ENCODE measurements around the gene CPNE5.
A peak's percentile ranks its signal among the peaks of the same experiment; 100 is the strongest.

Gene CPNE5

DNA sequence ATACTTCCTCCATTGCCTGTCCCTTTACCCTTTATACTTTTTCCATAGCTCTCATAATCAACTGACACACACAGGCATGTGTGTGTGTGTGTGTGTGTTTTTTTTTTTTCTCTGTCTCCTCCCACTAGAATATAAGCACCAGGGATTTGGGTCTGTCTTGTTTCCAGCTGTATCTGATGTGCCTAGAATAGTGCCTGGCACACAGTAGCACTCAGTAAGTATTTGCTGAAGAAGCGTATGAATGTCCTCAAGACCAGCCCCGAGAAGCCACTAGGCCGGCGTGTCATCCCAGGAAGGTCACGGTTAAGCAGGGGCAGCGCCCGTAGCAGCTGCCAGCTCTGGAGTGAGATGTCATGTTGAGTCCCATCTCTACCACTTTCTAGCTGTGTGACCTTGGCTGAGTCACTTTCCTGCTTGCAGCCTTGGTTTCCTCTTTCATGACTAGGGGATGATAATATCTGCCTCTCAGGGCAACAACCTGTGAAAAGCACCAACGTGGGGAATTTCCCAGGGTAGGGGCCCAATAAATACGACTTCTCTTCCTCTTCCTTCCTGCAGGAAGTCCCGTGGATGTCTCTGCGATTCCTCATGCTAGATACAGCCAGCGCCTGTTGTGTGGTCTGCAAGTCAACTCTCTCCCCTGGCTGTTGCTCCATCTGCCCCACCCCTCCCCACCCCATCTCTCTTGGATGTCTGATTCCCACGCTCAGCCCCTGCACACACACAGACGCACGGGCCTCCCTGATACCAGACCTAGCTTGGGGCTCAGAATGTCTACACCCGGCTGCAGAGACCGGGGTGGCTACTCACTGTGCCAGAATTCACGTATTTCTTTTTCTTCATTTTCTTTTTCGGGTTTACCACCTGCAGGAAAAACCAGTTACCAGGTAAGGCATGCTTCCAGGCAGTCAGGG is 83.6 kb downstream of the CPNE5 start:
- Mint-ChIP-seq H3K4me1 (peaks cover 75% of the 10 kb centered on the region), H3K27me3 (no peaks in the 10 kb centered on the region), H3K27ac (ENCODE audit: low read depth) (peak overlapping the region; percentile 99), H3K36me3 (ENCODE audit: insufficient read depth) (peaks cover 5% of the 10 kb centered on the region), H3K4me3 (peak overlapping the region; percentile 51), H3K9me3 (no peaks in the 10 kb centered on the region)
- DNase-seq (ENCODE audit: low spot score in 2 of 2) = peak; percentile 35 to 74
- ATAC-seq (replicated peaks; ENCODE audit: extremely low read depth, poor library complexity, severe bottlenecking) = peak; percentile 90

DNA sequence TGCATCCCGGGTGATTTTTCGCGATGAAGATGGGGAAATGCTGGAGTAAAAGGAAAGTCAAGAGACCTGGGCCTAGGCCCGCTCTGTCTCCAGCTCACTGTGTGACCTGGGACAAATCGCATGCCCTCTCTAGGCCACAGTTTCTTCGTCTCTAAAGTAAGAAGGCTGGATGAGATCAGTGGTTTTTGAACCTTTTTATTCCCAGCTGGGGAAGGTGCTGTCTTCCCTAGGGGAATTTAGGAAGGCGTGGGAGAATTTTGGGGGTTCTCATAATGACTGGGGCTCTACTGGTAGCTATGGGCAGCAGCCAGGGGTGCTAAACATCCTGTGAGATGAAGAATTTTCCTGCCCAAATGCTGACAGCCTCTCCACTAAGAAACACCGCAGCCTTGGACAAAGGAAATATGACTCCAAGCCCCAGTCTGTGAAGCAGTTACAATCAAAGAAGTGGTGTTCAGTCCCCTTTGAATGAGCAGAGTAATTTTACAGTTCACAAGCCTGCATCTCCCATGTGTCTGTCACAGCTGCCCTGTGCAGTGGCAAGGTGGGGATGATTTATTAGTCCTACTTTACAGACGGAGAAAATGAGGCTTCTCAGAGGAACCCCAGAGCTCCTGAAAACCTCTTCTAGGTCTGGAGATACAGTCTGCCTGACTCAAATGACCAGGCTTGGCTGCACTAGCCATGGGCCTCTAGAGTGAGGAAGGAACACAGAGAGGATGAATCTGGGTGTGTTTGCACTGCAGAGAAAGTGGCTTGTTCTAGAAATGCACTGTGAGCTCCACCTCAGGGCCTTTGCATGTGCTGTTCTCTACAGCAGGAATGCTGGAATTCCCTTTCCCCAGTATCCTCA is 84.4 kb downstream of the CPNE5 start:
- no peak for DNase-seq (ENCODE audit: low spot score in 2 of 2)
- no peaks in the 10 kb centered on the region for H3K27me3 Mint-ChIP-seq
- H3K9me3 Mint-ChIP-seq = no peaks in the 10 kb centered on the region
- ATAC-seq (replicated peaks; ENCODE audit: extremely low read depth, poor library complexity, severe bottlenecking) = no peak
- H3K27ac Mint-ChIP-seq (ENCODE audit: low read depth) = peak overlapping the region; percentile 99
- peaks cover 75% of the 10 kb centered on the region for H3K4me1 Mint-ChIP-seq
- H3K36me3 Mint-ChIP-seq (ENCODE audit: insufficient read depth) = peaks cover 6% of the 10 kb centered on the region
- H3K4me3 Mint-ChIP-seq = peak overlapping the region; percentile 51

DNA sequence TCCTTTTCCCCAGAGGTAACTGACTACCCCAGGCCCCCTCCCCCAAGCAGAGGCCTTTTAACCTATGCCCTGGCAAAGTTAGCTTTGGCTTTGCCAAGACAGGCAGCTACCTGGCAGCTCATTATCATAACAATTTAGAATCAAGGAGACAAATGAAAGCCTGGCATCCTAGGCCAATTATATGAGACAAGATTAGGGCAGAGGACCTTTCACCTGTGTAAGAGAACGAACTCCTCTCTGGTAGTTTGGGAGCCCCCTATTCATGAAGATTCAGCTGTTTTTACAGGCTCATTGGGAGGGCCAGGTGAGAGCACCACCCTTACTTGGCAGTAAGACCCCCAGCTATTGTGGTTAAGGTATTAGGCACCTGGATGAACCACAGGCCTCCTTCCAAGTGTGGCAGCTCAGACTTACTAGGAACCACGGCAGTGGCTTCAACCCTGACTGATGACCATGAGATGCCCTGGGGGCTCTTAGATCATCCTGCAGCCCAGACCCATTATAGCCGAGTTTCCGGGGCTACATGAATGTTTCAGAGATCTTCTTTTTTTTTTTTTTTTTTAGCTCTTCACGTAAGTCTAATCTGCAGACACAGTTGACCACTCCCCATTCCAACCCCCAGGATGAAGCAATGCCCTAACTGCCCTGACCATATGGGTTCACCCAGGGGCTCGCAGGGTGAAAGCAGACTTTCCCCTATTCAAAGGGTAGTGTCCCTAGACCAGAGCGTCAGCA is 85.4 kb downstream of the CPNE5 start:
- Mint-ChIP-seq H3K9me3 (no peaks in the 10 kb centered on the region), H3K4me3 (no peak overlapping the region), H3K27ac (ENCODE audit: low read depth) (peak overlapping the region; percentile 93), H3K27me3 (no peaks in the 10 kb centered on the region), H3K4me1 (peaks cover 67% of the 10 kb centered on the region), H3K36me3 (ENCODE audit: insufficient read depth) (peaks cover 6% of the 10 kb centered on the region)
- ATAC-seq (replicated peaks; ENCODE audit: extremely low read depth, poor library complexity, severe bottlenecking) (no peak), DNase-seq (ENCODE audit: low spot score in 2 of 2) (no peak)

DNA sequence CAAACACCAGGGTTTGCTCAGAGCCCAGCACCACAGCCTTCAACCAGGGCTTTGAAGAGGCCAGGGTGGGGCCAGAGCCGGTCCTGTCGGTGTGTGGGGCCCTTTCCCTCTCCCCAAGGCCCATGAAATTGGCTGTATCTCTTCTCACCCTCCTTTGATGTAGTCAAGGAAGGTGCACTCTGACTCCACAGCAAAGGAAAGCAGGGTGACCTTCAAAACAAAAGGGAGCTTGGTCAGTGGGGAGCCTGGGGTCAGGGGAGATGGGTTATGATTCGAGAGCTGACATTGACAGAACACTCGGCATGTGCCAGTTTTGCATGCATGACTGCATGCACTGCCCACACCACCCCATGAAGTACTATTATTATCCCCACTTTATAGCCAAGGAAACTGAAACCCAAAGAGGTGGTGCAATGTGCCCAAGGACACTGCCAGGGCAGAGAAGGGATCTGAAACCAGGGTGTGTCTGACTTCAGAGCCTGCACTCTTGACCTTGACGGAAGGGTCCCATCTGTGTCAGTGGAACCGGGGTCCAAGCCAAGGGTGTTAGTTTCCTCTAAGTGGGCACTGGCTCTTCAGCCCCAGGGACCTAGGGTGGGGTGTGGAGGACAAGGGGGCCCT is 86.2 kb downstream of the CPNE5 start:
- Mint-ChIP-seq H3K36me3 (ENCODE audit: insufficient read depth) (peaks cover 9% of the 10 kb centered on the region), H3K27ac (ENCODE audit: low read depth) (peak overlapping the region; percentile 93), H3K4me1 (peaks cover 62% of the 10 kb centered on the region), H3K4me3 (no peak overlapping the region), H3K9me3 (no peaks in the 10 kb centered on the region), H3K27me3 (no peaks in the 10 kb centered on the region)
- ATAC-seq (replicated peaks; ENCODE audit: extremely low read depth, poor library complexity, severe bottlenecking) = no peak
- DNase-seq (ENCODE audit: low spot score in 2 of 2) = no peak

DNA sequence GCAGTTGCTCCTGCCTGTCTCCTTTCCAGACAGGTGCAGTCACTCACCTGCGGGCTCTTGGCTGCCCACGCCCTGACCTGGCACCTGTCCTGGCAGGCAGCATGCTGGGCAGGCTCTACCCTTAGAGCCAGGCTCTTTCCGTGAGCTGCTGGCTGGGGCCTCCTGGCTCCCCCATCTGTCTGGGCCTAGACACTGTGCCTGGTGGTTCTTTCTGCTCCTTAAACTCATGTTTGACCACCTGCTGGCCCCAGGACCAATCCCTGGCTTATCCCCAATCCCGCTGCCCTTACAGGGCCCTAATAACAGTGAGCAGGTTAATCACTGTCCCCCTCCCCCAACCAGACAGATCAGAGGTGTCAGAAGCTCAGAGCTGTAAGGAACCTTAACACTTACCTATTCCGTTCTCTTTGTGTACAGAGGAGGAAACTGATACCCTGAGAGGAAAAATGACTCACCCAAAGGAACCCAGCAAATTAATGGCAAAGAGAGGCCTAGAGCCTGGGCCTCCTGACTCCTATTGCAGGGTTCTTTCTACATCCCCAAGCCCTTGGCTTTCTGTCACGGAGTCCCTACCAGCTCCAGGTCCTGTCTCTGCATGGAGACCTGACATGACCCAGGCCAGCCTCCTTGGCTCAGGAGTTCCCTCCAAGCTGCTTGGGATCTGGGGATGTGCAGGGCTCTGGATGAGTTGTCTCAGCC is 86.9 kb downstream of the CPNE5 start:
- H3K4me1 Mint-ChIP-seq = peaks cover 57% of the 10 kb centered on the region
- H3K27ac Mint-ChIP-seq (ENCODE audit: low read depth) = peak overlapping the region; percentile 93
- no peaks in the 10 kb centered on the region for H3K9me3 Mint-ChIP-seq
- no peak for DNase-seq (ENCODE audit: low spot score in 2 of 2)
- no peak overlapping the region for H3K4me3 Mint-ChIP-seq
- H3K36me3 Mint-ChIP-seq (ENCODE audit: insufficient read depth) = peaks cover 9% of the 10 kb centered on the region
- H3K27me3 Mint-ChIP-seq = no peaks in the 10 kb centered on the region
- no peak for ATAC-seq (replicated peaks; ENCODE audit: extremely low read depth, poor library complexity, severe bottlenecking)

DNA sequence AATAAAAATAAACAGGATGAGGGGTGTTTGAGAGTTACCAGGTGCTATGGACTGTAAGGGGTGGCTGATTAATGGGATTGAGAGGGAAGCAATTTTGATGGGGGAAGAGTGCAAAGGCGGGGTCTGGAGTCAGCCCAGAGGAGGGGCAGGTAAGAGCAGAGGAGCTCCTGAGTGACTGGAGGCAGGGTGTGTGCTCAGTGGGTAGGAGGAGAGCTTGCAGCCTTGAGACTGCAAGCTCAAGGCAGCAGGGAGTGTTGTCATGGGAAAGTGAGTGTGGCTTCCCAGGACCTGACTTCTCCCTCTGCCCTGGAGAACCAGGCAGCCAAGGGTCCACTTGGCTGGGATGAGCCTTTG is 87.4 kb downstream of the CPNE5 start:
- Mint-ChIP-seq H3K4me3 (no peak overlapping the region), H3K4me1 (peaks cover 52% of the 10 kb centered on the region)

DNA sequence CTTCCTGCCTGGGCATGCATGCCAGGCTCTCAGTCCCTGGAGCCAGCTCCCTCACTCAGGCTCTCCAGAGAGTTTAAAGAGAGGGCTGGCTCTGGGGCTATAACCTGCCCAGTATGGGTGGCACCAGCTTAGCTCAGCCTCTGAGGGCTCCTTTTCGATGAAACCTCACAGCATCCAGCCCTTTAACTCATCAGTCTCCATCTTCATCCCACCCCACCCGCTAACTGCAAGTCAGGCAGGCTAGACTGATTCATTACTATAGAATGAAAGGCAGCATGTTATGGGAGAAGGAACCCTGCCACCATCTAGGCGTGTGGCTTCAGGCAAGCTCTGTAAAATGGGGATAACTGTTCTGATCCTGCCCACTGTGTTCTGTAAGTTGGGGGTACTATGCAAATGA is 88.2 kb downstream of the CPNE5 start:
- peaks cover 9% of the 10 kb centered on the region for H3K36me3 Mint-ChIP-seq (ENCODE audit: insufficient read depth)
- H3K4me3 Mint-ChIP-seq = no peak overlapping the region
- no peaks in the 10 kb centered on the region for H3K27me3 Mint-ChIP-seq
- H3K9me3 Mint-ChIP-seq = no peaks in the 10 kb centered on the region
- ATAC-seq (replicated peaks; ENCODE audit: extremely low read depth, poor library complexity, severe bottlenecking) (no peak), DNase-seq (ENCODE audit: low spot score in 2 of 2) (no peak)
- peak overlapping the region; percentile 93 for H3K27ac Mint-ChIP-seq (ENCODE audit: low read depth)
- peaks cover 45% of the 10 kb centered on the region for H3K4me1 Mint-ChIP-seq

More for the DNA sequence above, 87.4 kb downstream of the CPNE5 start:
- no peak for ATAC-seq (replicated peaks; ENCODE audit: extremely low read depth, poor library complexity, severe bottlenecking)
- H3K9me3 Mint-ChIP-seq = no peaks in the 10 kb centered on the region
- H3K27me3 Mint-ChIP-seq = no peaks in the 10 kb centered on the region
- H3K36me3 Mint-ChIP-seq (ENCODE audit: insufficient read depth) = peaks cover 9% of the 10 kb centered on the region
- peak overlapping the region; percentile 93 for H3K27ac Mint-ChIP-seq (ENCODE audit: low read depth)
- DNase-seq (ENCODE audit: low spot score in 2 of 2) = no peak

DNA sequence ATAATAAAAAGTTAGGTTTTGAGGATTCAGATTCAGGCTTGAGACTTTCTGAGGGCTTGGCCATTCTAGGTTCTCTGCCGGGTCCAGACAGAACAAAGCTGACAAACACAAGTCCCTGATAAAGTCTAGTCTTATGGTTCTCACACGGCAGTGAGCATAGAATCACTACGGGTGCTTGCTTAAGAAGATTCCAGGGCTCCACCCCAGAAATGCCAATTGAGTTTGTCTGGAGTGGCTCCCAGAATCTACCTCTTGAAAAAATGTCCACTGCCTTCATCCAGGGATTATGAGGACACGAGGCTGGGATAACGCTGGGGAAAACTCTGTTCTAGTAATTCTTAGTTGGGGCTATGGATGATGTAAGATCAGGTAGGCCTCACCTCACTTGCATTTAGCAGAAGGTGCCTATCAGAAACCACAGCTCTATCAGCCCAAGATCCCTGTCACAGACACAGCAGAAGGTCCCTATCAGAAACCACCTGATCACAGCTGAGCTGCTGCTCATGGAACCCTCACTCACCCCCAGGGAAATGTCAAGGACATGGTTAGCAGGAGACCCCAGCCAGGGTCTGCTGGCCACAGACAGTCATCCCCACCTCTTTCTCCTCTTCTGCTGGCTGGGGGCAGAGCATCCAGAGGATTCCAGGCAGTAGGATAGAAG is 89.3 kb downstream of the CPNE5 start:
- H3K4me1 Mint-ChIP-seq = peaks cover 34% of the 10 kb centered on the region
- no peaks in the 10 kb centered on the region for H3K27me3 Mint-ChIP-seq
- H3K36me3 Mint-ChIP-seq (ENCODE audit: insufficient read depth) = peaks cover 6% of the 10 kb centered on the region
- no peak overlapping the region for H3K4me3 Mint-ChIP-seq
- no peak for ATAC-seq (replicated peaks; ENCODE audit: extremely low read depth, poor library complexity, severe bottlenecking)
- H3K27ac Mint-ChIP-seq (ENCODE audit: low read depth) = no peak overlapping the region
- no peaks in the 10 kb centered on the region for H3K9me3 Mint-ChIP-seq
- DNase-seq (ENCODE audit: low spot score in 2 of 2) = no peak

DNA sequence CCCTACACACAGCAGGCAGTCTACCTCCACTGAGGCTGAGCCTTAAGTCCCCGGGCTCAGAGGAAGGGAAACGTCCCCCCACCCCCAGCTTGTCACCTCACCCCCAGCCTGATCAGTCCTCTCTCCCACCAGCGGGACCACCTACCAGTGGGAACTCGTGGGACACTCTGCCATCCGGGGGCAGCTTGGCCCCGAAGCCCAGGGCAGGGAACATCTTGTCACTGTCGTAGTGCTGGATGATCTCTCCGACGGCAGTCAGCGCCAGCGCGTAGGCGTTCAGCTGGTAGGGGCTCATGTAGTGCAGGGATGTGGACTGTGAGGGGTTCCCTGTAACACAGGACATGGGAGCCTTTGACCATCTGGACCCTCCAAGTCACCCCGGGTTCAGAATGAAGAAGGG is 93.0 kb downstream of the CPNE5 start:
- peak overlapping the region; percentile 63 for H3K27ac Mint-ChIP-seq (ENCODE audit: low read depth)

DNA sequence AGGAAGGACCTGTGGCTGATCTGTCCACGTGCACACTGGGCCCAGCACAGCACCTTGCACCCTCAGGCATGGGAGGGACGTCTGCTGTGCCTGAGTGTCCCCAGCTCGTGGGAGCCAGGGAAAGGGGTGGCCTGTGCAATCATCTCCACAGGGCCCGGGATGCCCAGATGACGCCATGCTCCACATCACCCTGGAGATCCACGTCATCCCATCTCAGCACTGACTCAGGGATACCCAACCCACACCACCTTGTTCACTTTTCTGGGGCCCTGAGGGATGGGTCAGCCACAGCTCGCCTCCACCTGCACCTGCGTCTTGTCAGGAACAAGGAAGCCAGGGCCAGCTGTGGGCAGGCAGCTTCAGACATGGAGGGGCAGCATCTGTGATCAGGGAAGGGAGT is 93.4 kb downstream of the CPNE5 start:
- Mint-ChIP-seq H3K27me3 (no peaks in the 10 kb centered on the region), H3K36me3 (ENCODE audit: insufficient read depth) (peaks cover 6% of the 10 kb centered on the region), H3K27ac (ENCODE audit: low read depth) (no peak overlapping the region), H3K4me3 (no peak overlapping the region), H3K9me3 (no peaks in the 10 kb centered on the region), H3K4me1 (no peaks in the 10 kb centered on the region)
- ATAC-seq (replicated peaks; ENCODE audit: extremely low read depth, poor library complexity, severe bottlenecking) = no peak
- DNase-seq (ENCODE audit: low spot score in 2 of 2) = no peak

More for the DNA sequence above, 93.0 kb downstream of the CPNE5 start:
- no peaks in the 10 kb centered on the region for H3K9me3 Mint-ChIP-seq
- ATAC-seq (replicated peaks; ENCODE audit: extremely low read depth, poor library complexity, severe bottlenecking) = no peak
- H3K4me3 Mint-ChIP-seq = no peak overlapping the region
- peaks cover 6% of the 10 kb centered on the region for H3K36me3 Mint-ChIP-seq (ENCODE audit: insufficient read depth)
- no peaks in the 10 kb centered on the region for H3K27me3 Mint-ChIP-seq
- no peak for DNase-seq (ENCODE audit: low spot score in 2 of 2)
- no peaks in the 10 kb centered on the region for H3K4me1 Mint-ChIP-seq

DNA sequence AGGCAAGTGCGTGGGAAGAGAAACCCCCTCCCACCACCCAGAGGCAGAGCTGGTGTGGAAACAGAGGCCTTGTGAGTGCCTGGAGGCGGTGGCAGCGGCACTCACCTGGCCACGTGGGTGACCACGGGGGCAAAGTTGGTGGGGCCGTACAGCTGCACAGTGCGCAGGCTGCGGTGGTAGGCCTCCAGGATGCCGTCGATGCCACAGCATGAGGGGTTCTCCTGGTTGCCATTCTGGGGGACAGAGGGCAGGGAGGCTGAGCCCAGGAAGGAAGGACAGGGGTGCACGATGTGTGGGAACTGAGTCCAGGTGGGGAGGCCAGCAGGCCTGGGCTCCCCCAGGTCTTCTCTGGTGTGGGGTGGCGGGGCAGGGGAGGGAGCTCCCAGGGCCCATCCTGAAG is 94.0 kb downstream of the CPNE5 start:
- H3K9me3 Mint-ChIP-seq = no peaks in the 10 kb centered on the region
- H3K4me1 Mint-ChIP-seq = no peaks in the 10 kb centered on the region
- H3K36me3 Mint-ChIP-seq (ENCODE audit: insufficient read depth) = peaks cover 6% of the 10 kb centered on the region
- no peaks in the 10 kb centered on the region for H3K27me3 Mint-ChIP-seq
- peak overlapping the region; percentile 66 for H3K27ac Mint-ChIP-seq (ENCODE audit: low read depth)
- no peak for DNase-seq (ENCODE audit: low spot score in 2 of 2)
- no peak for ATAC-seq (replicated peaks; ENCODE audit: extremely low read depth, poor library complexity, severe bottlenecking)
- no peak overlapping the region for H3K4me3 Mint-ChIP-seq

Measured in central memory CD8-positive, alpha-beta T cell (primary cell).